HepG2 (cell line): ENCODE measurements around the gene ALMS1. TPM values are rescaled to one million over a fixed set of nuclear protein-coding genes. Genes with fewer than 3 reads are reported as not detected.

ENCODE experiments used
- ATAC-seq: fragments of 200-7000 bp; cut with Tn5 transposase; 3 replicates; pipeline ENCODE4 v1.9.1; 2020; ENCODE audit warnings: mild to moderate bottlenecking, moderate library complexity
- BruUV-seq: library from RNA; stranded (reverse); fragments of 400-500 nt; replicated peaks from 2 replicates; lab custom pipeline; 2021; lab: Mats Ljungman, UMichigan
- CTCF ChIA-PET: fragments of 300-600 bp; formaldehyde crosslinking; extraction: SDS; loops from one replicate; lab custom pipeline; 2021; ENCODE audit warnings: low total read pairs, inconsistent platforms, low intra/inter-chr PET ratio; lab: Yijun Ruan, JAX
- POLR2A ChIA-PET: fragments of 350-600 bp; sonication (Branson Sonifier 250); formaldehyde crosslinking; loops from one replicate; lab custom pipeline; 2020; ENCODE audit warnings: antibody characterized with exemption, inconsistent platforms; lab: Yijun Ruan, JAX
- DNase-seq: peaks from one replicate; pipeline ENCODE4 v3.0.0-alpha.2; 2015; ENCODE audit warnings: low spot score
- FAIRE-seq: peaks from 3 replicates; lab custom pipeline; 2011; peaks lifted over from hg19 to GRCh38; lab: Jason Lieb, UNC
- H2AFZ ChIP-seq: one replicate; pipeline ENCODE4 v1.6.1; 2011; ENCODE audit warnings: low read length, inconsistent platforms
- H3K27ac ChIP-seq: fragments of 300-600 bp; 3 replicates; pipeline ENCODE4 v1.8.0; 2011; ENCODE audit warnings: mixed run types, mild to moderate bottlenecking, mixed read lengths, low read length, inconsistent platforms; ENCODE audit not compliant: insufficient read depth; ENCODE audit errors: extremely low read length
- H3K27me3 ChIP-seq, 2 experiments: fragments of 200-600 bp in 1 of 2; 2 replicates in 1 of 2; 3 replicates in 1 of 2; pipeline versions ENCODE4 v1.6.0 to v1.8.0; 2011; ENCODE audit warnings: low read length in 2 of 2, mild to moderate bottlenecking in 2 of 2, moderate library complexity in 2 of 2, inconsistent platforms in 1 of 2; ENCODE audit not compliant: insufficient read depth in 2 of 2, control insufficient read depth in 1 of 2
- H3K36me3 ChIP-seq, 2 experiments: fragments of 200-600 bp in 1 of 2; replicated peaks in 1 of 2; 2 replicates in 1 of 2; 3 replicates in 1 of 2; pipeline versions ENCODE4 v1.5.1 to v1.8.0; 2011; ENCODE audit warnings: low read length in 2 of 2, inconsistent platforms in 1 of 2; ENCODE audit not compliant: insufficient read depth in 2 of 2, control insufficient read depth in 1 of 2
- H3K4me1 ChIP-seq: 2 replicates; pipeline ENCODE4 v1.5.1; 2012; ENCODE audit warnings: low read length, inconsistent platforms; ENCODE audit not compliant: insufficient read depth
- H3K4me2 ChIP-seq: 2 replicates; pipeline ENCODE4 v1.6.0; 2011; ENCODE audit warnings: low read depth, low read length, inconsistent platforms
- H3K4me3 ChIP-seq, 3 experiments: fragments of 200-600 bp in 1 of 3; sonication (generic), shearing (Covaris generic) in 1 of 3; replicated peaks in 1 of 3; 2 replicates each; pipeline ENCODE4 v1.5.1; 2011 to 2016; ENCODE audit warnings: low read length in 3 of 3, inconsistent platforms in 2 of 3, low read depth in 2 of 3, mild to moderate bottlenecking in 2 of 3, control low read depth in 1 of 3, mixed read lengths in 1 of 3; ENCODE audit not compliant: insufficient read depth in 1 of 3
- H3K79me2 ChIP-seq: one replicate; pipeline ENCODE4 v1.6.1; 2011; ENCODE audit warnings: low read length, inconsistent platforms; ENCODE audit not compliant: insufficient read depth
- H3K9ac ChIP-seq: 2 replicates; pipeline ENCODE4 v1.6.0; 2011; ENCODE audit warnings: mild to moderate bottlenecking, low read depth, low read length, inconsistent platforms; ENCODE audit not compliant: insufficient read depth
- H3K9me3 ChIP-seq: 2 replicates; pipeline ENCODE4 v1.5.1; 2012; ENCODE audit warnings: mild to moderate bottlenecking, low read length
- H4K20me1 ChIP-seq: 2 replicates; pipeline ENCODE4 v1.6.0; 2011; ENCODE audit warnings: inconsistent platforms, mild to moderate bottlenecking, low read length, moderate library complexity; ENCODE audit not compliant: insufficient read depth
- BCL6 ChIP-seq: IDR thresholded peaks from 2 replicates; pipeline ENCODE4 v1.6.1; 2016; ENCODE audit warnings: missing genetic modification reagents, missing compliant biosample characterization
- KLF16 ChIP-seq, 2 experiments: sonication (generic) in 1 of 2; formaldehyde crosslinking in 1 of 2; IDR thresholded peaks; 2 replicates each; pipeline versions ENCODE4 v1.6.1 to v1.8.0; 2016 to 2023; ENCODE audit warnings: missing genetic modification reagents in 2 of 2, missing compliant biosample characterization in 1 of 2
- MED8 ChIP-seq: sonication (generic); formaldehyde crosslinking; IDR thresholded peaks from 2 replicates; pipeline ENCODE4 v1.8.1; 2023; ENCODE audit warnings: mild to moderate bottlenecking, missing genetic modification reagents; ENCODE audit not compliant: insufficient replicate concordance
- NR2F6 ChIP-seq, 2 experiments: IDR thresholded peaks; 2 replicates each; pipeline ENCODE4 v1.6.1; 2016; ENCODE audit warnings: antibody characterized with exemption in 1 of 2, mild to moderate bottlenecking in 1 of 2
- NRL ChIP-seq: sonication (generic); formaldehyde crosslinking; IDR thresholded peaks from 2 replicates; pipeline ENCODE4 v1.5.0; 2020; ENCODE audit warnings: missing genetic modification reagents, mild to moderate bottlenecking, moderate library complexity, borderline replicate concordance
- PITX1 ChIP-seq: sonication (generic); formaldehyde crosslinking; IDR thresholded peaks from 2 replicates; pipeline ENCODE4 v1.5.1; 2020; ENCODE audit warnings: mild to moderate bottlenecking, missing genetic modification reagents
- RFX5 ChIP-seq: IDR thresholded peaks from 2 replicates; pipeline ENCODE4 v1.6.1; 2011; ENCODE audit warnings: low read depth, low read length, improper control_type of control experiment
- SUZ12 ChIP-seq: fragments of 150-350 bp; IDR thresholded peaks from 2 replicates; pipeline ENCODE4 v1.6.1; 2014; ENCODE audit warnings: low read depth, low read length
- ZFP41 ChIP-seq: sonication (generic); formaldehyde crosslinking; IDR thresholded peaks from 2 replicates; pipeline ENCODE4 v1.4.0; 2020; ENCODE audit warnings: mild to moderate bottlenecking, missing genetic modification reagents, borderline replicate concordance
- ZNF264 ChIP-seq: sonication (generic); formaldehyde crosslinking; IDR thresholded peaks from 2 replicates; pipeline ENCODE4 v1.4.0; 2020; ENCODE audit warnings: missing genetic modification reagents
- WGBS: methylation state at CpG from one replicate; pipeline ENCODE4 v1.1.6; 2017; ENCODE audit warnings: low lambda C conversion rate; 5-methylcytosine and 5-hydroxymethylcytosine counted together
- in situ Hi-C: cut with HindIII; loops from 2 replicates; pipeline ENCODE4 v1.10.0; 2017; ENCODE audit warnings: low pct_unique_long_range_greater_than_20kb; ENCODE audit not compliant: extremely low pct_ligation_motif_present
- intact Hi-C: fragments of 100-400 bp; cut with micrococcal nuclease; formaldehyde crosslinking; loops from one replicate; pipeline ENCODE4 v1.10.0; 2022; ENCODE audit not compliant: unreplicated experiment
- polyA plus RNA-seq, 8 experiments: library from polyadenylated mRNA; depleted of rRNA in 3 of 8; stranded (reverse) in 7 of 8; unstranded in 1 of 8; fragments of >200 nt; fragmentation: Illumina TruSeq in 4 of 8; extraction: Trizol in 4 of 8; gene quantifications; 2 replicates each; pipeline versions ENCODE4 v1.2.1 to v1.2.3, GENCODE V29; 2011 to 2016; ENCODE audit warnings: low read depth in 4 of 8, missing spikeins in 1 of 8, mixed read lengths in 1 of 8; ENCODE audit not compliant: insufficient read depth in 1 of 8
- total RNA-seq, 5 experiments: library from RNA; depleted of rRNA; stranded (reverse); fragments of >200 nt; fragmentation: Illumina TruSeq; extraction: Trizol; gene quantifications; 2 replicates each; pipeline ENCODE4 v1.2.3, GENCODE V29; 2016; ENCODE audit warnings: low read depth in 1 of 5
- TF ChIP-seq, protein P1 (sequence below): sonication (generic); formaldehyde crosslinking; IDR thresholded peaks from 2 replicates; pipeline ENCODE4 v1.5.0; 2020; ENCODE audit warnings: mild to moderate bottlenecking, missing genetic modification reagents
- TF ChIP-seq, protein P2 (sequence below): sonication (generic); formaldehyde crosslinking; IDR thresholded peaks from 2 replicates; pipeline ENCODE4 v1.4.0; 2020; ENCODE audit warnings: mild to moderate bottlenecking, missing genetic modification reagents
- TF ChIP-seq, protein P3 (sequence below): sonication (generic); formaldehyde crosslinking; IDR thresholded peaks from 2 replicates; pipeline ENCODE4 v1.9.0; 2021; ENCODE audit warnings: missing genetic modification reagents, mild to moderate bottlenecking, borderline replicate concordance

The ALMS1 gene
- total and polyA plus RNA-seq, 2 of the 13 experiments (the other 11 are each of a cell fraction or from before 2014, with no cell fraction given): 12.9 to 21.2 TPM

DNA sequence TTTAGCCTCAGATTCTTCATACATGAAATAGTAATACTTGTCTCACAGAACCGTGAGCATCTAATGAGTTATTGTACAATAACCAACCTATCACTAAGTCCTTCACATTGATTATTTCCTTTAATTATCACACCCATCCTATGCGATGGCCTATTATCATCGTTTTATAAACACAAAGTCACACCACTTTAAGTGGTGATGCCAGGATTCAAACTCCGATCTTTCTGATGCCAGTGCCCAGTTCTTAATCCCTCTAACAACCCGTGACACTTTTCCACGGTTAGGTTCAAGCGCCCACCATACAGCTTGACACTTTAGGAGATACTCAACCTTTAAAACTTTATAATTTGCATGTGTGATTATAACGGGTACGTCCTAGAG is 523 bp upstream of the ALMS1 start:
- no peak for ATAC-seq
- intact Hi-C loops: loop anchor here (10.0 kb wide), 1 partner anchor 170 kb away; the partner anchor contains the start of gene SMYD5
- Histone ChIP-seq H3K4me1 (peaks cover 37% of the 10 kb centered on the region), H3K9ac (peak overlapping the region; percentile 54), H4K20me1 (no peaks in the 10 kb centered on the region), H3K36me3 (no peaks in the 10 kb centered on the region), H3K4me3 (peak overlapping the region; percentile 85 to 100 (median 99)), H3K79me2 (peaks cover 35% of the 10 kb centered on the region), H3K9me3 (no peaks in the 10 kb centered on the region), H3K4me2 (peak overlapping the region; percentile 94), H2AFZ (peak overlapping the region; percentile 52), H3K27me3 (peaks cover 0 to 25% of the 10 kb centered on the region in 2 experiments; a peak in 3 of 5 replicates), H3K27ac (peak overlapping the region; percentile 88)
- 2% methylated on average over 9 of the region's 9 CpGs for WGBS
- no peak for DNase-seq
- ChIA-PET POLR2A (interaction anchor here (0.7 to 2.2 kb wide), 9 partner anchors 16 to 175 kb away, joined by 3 to 8 read pairs (median 3); partner anchors contain the start of genes CCT7, PRADC1 and SMYD5), CTCF (no interaction called here)
- no peak for FAIRE-seq
- in situ Hi-C loops: no loop called here
- no TSS peak for BruUV-seq
- TF ChIP-seq NRL (CRISPR knock-in tag): no peak
- TF ChIP-seq, protein P1, sequence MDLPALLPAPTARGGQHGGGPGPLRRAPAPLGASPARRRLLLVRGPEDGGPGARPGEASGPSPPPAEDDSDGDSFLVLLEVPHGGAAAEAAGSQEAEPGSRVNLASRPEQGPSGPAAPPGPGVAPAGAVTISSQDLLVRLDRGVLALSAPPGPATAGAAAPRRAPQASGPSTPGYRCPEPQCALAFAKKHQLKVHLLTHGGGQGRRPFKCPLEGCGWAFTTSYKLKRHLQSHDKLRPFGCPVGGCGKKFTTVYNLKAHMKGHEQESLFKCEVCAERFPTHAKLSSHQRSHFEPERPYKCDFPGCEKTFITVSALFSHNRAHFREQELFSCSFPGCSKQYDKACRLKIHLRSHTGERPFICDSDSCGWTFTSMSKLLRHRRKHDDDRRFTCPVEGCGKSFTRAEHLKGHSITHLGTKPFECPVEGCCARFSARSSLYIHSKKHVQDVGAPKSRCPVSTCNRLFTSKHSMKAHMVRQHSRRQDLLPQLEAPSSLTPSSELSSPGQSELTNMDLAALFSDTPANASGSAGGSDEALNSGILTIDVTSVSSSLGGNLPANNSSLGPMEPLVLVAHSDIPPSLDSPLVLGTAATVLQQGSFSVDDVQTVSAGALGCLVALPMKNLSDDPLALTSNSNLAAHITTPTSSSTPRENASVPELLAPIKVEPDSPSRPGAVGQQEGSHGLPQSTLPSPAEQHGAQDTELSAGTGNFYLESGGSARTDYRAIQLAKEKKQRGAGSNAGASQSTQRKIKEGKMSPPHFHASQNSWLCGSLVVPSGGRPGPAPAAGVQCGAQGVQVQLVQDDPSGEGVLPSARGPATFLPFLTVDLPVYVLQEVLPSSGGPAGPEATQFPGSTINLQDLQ (CRISPR knock-in tag): no peak
- TF ChIP-seq, protein P2, sequence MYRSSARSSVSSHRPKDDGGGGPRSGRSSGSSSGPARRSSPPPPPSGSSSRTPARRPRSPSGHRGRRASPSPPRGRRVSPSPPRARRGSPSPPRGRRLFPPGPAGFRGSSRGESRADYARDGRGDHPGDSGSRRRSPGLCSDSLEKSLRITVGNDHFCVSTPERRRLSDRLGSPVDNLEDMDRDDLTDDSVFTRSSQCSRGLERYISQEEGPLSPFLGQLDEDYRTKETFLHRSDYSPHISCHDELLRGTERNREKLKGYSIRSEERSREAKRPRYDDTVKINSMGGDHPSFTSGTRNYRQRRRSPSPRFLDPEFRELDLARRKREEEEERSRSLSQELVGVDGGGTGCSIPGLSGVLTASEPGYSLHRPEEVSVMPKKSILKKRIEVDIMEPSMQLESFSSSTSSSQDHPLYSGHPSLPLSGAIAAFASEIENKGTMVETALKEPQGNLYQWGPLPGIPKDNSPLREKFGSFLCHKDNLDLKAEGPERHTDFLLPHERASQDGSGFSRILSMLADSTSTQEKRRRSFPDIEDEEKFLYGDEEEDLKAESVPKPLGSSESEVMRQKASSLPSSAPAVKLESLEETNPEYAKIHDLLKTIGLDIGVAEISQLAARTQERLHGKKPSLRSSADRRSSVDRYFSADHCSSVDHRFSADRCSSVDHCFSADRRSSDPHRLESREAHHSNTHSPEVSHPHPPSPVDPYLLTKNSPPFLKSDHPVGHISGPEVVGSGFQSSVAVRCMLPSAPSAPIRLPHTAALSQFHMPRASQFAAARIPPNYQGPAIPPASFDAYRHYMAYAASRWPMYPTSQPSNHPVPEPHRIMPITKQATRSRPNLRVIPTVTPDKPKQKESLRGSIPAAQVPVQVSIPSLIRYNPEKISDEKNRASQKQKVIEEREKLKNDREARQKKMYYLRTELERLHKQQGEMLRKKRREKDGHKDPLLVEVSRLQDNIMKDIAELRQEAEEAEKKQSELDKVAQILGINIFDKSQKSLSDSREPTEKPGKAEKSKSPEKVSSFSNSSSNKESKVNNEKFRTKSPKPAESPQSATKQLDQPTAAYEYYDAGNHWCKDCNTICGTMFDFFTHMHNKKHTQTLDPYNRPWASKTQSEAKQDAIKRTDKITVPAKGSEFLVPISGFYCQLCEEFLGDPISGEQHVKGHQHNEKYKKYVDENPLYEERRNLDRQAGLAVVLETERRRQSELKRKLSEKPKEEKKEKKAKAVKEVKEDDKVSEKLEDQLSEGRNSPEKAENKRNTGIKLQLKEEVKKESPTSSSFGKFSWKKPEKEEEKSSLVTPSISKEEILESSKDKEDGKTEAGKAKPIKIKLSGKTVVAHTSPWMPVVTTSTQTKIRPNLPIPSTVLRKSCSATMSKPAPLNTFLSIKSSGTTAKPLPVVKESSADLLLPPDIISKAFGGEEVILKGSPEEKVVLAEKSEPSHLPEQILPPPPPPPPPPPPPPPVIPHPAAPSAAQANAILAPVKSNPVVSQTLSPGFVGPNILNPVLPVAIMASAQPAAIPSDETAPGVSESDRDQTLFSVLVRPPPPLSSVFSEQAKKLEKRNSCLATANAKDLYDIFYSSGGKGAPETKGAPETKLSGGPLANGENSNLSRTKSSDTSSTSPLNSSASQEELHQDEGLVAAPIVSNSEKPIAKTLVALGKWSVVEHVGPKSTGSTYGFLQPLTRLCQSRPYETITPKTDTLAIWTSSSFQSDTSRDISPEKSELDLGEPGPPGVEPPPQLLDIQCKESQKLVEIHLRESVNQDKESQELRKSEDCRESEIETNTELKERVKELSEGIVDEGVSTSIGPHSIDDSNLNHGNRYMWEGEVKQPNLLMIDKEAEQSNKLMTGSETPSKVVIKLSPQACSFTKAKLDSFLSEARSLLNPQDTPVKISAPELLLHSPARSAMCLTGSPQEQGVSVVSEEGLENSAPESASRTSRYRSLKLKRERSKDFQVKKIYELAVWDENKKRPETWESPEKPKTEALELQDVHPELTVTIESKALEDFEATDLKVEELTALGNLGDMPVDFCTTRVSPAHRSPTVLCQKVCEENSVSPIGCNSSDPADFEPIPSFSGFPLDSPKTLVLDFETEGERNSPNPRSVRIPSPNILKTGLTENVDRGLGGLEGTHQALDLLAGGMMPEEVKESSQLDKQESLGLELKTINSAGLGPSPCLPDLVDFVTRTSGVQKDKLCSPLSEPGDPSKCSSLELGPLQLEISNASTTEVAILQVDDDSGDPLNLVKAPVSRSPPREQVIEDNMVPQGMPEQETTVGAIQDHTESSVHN (CRISPR knock-in tag): no peak
- no peak for TF ChIP-seq BCL6 (CRISPR knock-in tag)
- TF ChIP-seq ZFP41 (CRISPR knock-in tag): 0 out of 2 replicates have a peak, but pooled peaks have one; percentile 23
- TF ChIP-seq PITX1 (CRISPR knock-in tag): 0 out of 2 replicates have a peak, but pooled peaks have one; percentile 5
- TF ChIP-seq, protein P3, sequence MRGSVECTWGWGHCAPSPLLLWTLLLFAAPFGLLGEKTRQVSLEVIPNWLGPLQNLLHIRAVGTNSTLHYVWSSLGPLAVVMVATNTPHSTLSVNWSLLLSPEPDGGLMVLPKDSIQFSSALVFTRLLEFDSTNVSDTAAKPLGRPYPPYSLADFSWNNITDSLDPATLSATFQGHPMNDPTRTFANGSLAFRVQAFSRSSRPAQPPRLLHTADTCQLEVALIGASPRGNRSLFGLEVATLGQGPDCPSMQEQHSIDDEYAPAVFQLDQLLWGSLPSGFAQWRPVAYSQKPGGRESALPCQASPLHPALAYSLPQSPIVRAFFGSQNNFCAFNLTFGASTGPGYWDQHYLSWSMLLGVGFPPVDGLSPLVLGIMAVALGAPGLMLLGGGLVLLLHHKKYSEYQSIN: no peak
- TF ChIP-seq SUZ12: no peak
- TF ChIP-seq KLF16 (CRISPR knock-in tag; IDR thresholded peaks at IDR 0.05): no peak
- TF ChIP-seq ZNF264 (CRISPR knock-in tag): no peak
- TF ChIP-seq NR2F6 (IDR thresholded peaks at IDR 0.05): no peak
- no peak for TF ChIP-seq NR2F6 (CRISPR knock-in tag; IDR thresholded peaks at IDR 0.05)
- TF ChIP-seq MED8 (CRISPR knock-in tag): no peak
- no peak for TF ChIP-seq RFX5
